Activated CD4-positive, alpha-beta T cell treated with anti-CD3 and anti-CD28 coated beads, Interleukin-2, Interleukin-6, amounts not matched to agents 100 ng/mL and 50 ng/mL, durations not matched to agents 16 hours and 8 hours (primary cell): ENCODE measurements around the gene ZBTB20.
A peak's percentile ranks its signal among the peaks of the same experiment; 100 is the strongest.
"Not testable (repeated sequence)": the region's sequence is repeated elsewhere in the genome, so short reads cannot be mapped to it uniquely, and the experiment has no call there.

Experiments
- DNase-seq: peaks from one replicate; pipeline ENCODE4 v3.0.0-alpha.2; 2020

ZBTB20 gene

GRCh38 chr3:115146418-115147328 lies at the start of gene ZBTB20:
Gene ZBTB20 (minus strand): TSS chr3:115147288.
- DNase-seq = peak; percentile 55

- DNase-seq = no peak
Observed at GRCh38 chr3:115194476-115194875, 47.4 kb upstream of the ZBTB20 start.

GRCh38 chr3:115190747-115191146 lies 43.7 kb upstream of the ZBTB20 start:
- no peak for DNase-seq

- DNase-seq = no peak
Observed at GRCh38 chr3:115187149-115187757, 40.2 kb upstream of the ZBTB20 start.

GRCh38 chr3:115186351-115187148 lies 39.5 kb upstream of the ZBTB20 start:
- DNase-seq = no peak

- DNase-seq = not testable (repeated sequence)
Observed at GRCh38 chr3:115184859-115185572, 37.9 kb upstream of the ZBTB20 start.

GRCh38 chr3:115178930-115179329 lies 31.8 kb upstream of the ZBTB20 start:
- not testable (repeated sequence) for DNase-seq

- no peak for DNase-seq
Observed at GRCh38 chr3:115169808-115170207, 22.7 kb upstream of the ZBTB20 start.

GRCh38 chr3:115165701-115166100 lies 18.6 kb upstream of the ZBTB20 start:
- DNase-seq = no peak

- DNase-seq = no peak
Observed at GRCh38 chr3:115165266-115165665, 18.2 kb upstream of the ZBTB20 start.

GRCh38 chr3:115164374-115165221 lies 17.5 kb upstream of the ZBTB20 start:
- DNase-seq = no peak

- no peak for DNase-seq
Observed at GRCh38 chr3:115162759-115163158, 15.7 kb upstream of the ZBTB20 start.

- no peak for DNase-seq
Observed at GRCh38 chr3:115161866-115162265, 14.8 kb upstream of the ZBTB20 start.

GRCh38 chr3:115161168-115161834 lies 14.2 kb upstream of the ZBTB20 start:
- DNase-seq = no peak

- no peak for DNase-seq
Observed at GRCh38 chr3:115160295-115160694, 13.2 kb upstream of the ZBTB20 start.

GRCh38 chr3:115156046-115156654 lies 9.1 kb upstream of the ZBTB20 start:
- no peak for DNase-seq

- DNase-seq = no peak
Observed at GRCh38 chr3:115154611-115155010, 7.5 kb upstream of the ZBTB20 start.

GRCh38 chr3:115151921-115152320 lies 4.8 kb upstream of the ZBTB20 start:
- no peak for DNase-seq

GRCh38 chr3:115148142-115148790 lies 1.2 kb upstream of the ZBTB20 start:
- DNase-seq = no peak
